SU-DHL-6 (cell line): ENCODE results near the gene NPW.

ENCODE experiments used
- H2AFZ ChIP-seq: fragments of 200-600 bp; sonication (generic); 2 replicates; pipeline ENCODE4 v1.6.1; 2014; ENCODE audit warnings: low read depth, mild to moderate bottlenecking, moderate library complexity, mixed read lengths, antibody characterized with exemption, low read length; ENCODE audit not compliant: severe bottlenecking
- H3F3A ChIP-seq: fragments of 200-600 bp; shearing (Covaris generic); 2 replicates; pipeline ENCODE4 v1.6.0; 2016; ENCODE audit warnings: antibody characterized with exemption, mild to moderate bottlenecking; ENCODE audit not compliant: insufficient read depth
- H3K27ac ChIP-seq: fragments of 200-600 bp; sonication (generic); 2 replicates; pipeline ENCODE4 v1.5.1; 2016; ENCODE audit warnings: low read depth, mild to moderate bottlenecking, low read length, moderate library complexity, mixed read lengths
- H3K27me3 ChIP-seq: fragments of 200-600 bp; sonication (generic), shearing (Covaris generic); 2 replicates; pipeline ENCODE4 v1.6.0; 2014; ENCODE audit warnings: mild to moderate bottlenecking, low read length
- H3K36me3 ChIP-seq: fragments of 200-600 bp; sonication (generic); 2 replicates; pipeline ENCODE4 v1.6.1; 2014; ENCODE audit warnings: mild to moderate bottlenecking, low read length, mixed read lengths
- H3K4me2 ChIP-seq: fragments of 300-600, 200-600 bp; shearing (Covaris generic), sonication (generic); 2 replicates; pipeline ENCODE4 v1.6.0; 2014; ENCODE audit warnings: low read length, low read depth, mild to moderate bottlenecking; ENCODE audit not compliant: poor library complexity, severe bottlenecking
- H3K4me3 ChIP-seq: fragments of 200-600 bp; sonication (generic); 2 replicates; pipeline ENCODE4 v1.5.1; 2014; ENCODE audit warnings: antibody characterized with exemption, low read length, mild to moderate bottlenecking, mixed read lengths; ENCODE audit not compliant: insufficient read depth, poor library complexity, severe bottlenecking
- H3K79me2 ChIP-seq: fragments of 200-600 bp; sonication (generic); 2 replicates; pipeline ENCODE4 v1.6.1; 2014; ENCODE audit warnings: mild to moderate bottlenecking, low read length, moderate library complexity; ENCODE audit not compliant: insufficient read depth
- H3K9ac ChIP-seq: fragments of 200-600 bp; sonication (generic); 2 replicates; pipeline ENCODE4 v1.7.0; 2014; ENCODE audit warnings: mild to moderate bottlenecking, low read length
- H3K9me2 ChIP-seq: fragments of 200-600 bp; sonication (generic); replicated peaks from 2 replicates; pipeline ENCODE4 v1.6.1; 2014; ENCODE audit warnings: low read length; ENCODE audit not compliant: insufficient read depth
- H3K9me3 ChIP-seq: fragments of 200-600 bp; sonication (generic); 2 replicates; pipeline ENCODE4 v1.6.1; 2014; ENCODE audit warnings: low read length, mixed read lengths; ENCODE audit not compliant: insufficient read depth
- H4K20me1 ChIP-seq: fragments of 200-600 bp; sonication (generic); 2 replicates; pipeline ENCODE4 v1.6.1; 2014; ENCODE audit warnings: low read depth, mild to moderate bottlenecking, antibody characterized with exemption, low read length, moderate library complexity, mixed read lengths
- CTCF ChIP-seq: fragments of 200-600 bp; sonication (generic); IDR thresholded peaks from one replicate; pipeline ENCODE4 v1.5.1; 2017; ENCODE audit warnings: antibody characterized with exemption, mild to moderate bottlenecking, low read length, moderate library complexity; ENCODE audit not compliant: insufficient read depth, poor library complexity, severe bottlenecking
- EZH2phosphoT487 ChIP-seq: fragments of 200-600 bp; sonication (generic), shearing (Covaris generic); conservative IDR thresholded peaks from 2 replicates; pipeline ENCODE4 v1.6.1; 2018; ENCODE audit warnings: mild to moderate bottlenecking, antibody characterized with exemption, low read length, moderate library complexity, mixed read lengths

The NPW gene

GRCh38 chr16:1991588-1991947 is 28.0 kb upstream of the NPW start:
- Histone ChIP-seq H3K27me3 (no peaks in the 10 kb centered on the region), H3K9me2 (no peaks in the 10 kb centered on the region), H3F3A (peaks cover 10% of the 10 kb centered on the region), H4K20me1 (no peaks in the 10 kb centered on the region), H3K4me3 (no peak overlapping the region), H3K79me2 (no peaks in the 10 kb centered on the region), H2AFZ (no peak overlapping the region), H3K27ac (no peak overlapping the region), H3K4me2 (peak overlapping the region; percentile 40), H3K9ac (no peak overlapping the region), H3K9me3 (no peaks in the 10 kb centered on the region), H3K36me3 (no peaks in the 10 kb centered on the region)
- no peak for TF ChIP-seq EZH2phosphoT487
- TF ChIP-seq CTCF = no peak

- Histone ChIP-seq H3K4me2 (no peak overlapping the region), H3K79me2 (no peaks in the 10 kb centered on the region), H3F3A (peaks cover 13% of the 10 kb centered on the region), H3K27ac (no peak overlapping the region), H2AFZ (no peak overlapping the region), H3K36me3 (no peaks in the 10 kb centered on the region), H3K9me2 (no peaks in the 10 kb centered on the region), H3K4me3 (no peak overlapping the region), H3K9me3 (no peaks in the 10 kb centered on the region), H3K27me3 (no peaks in the 10 kb centered on the region), H4K20me1 (no peaks in the 10 kb centered on the region), H3K9ac (no peak overlapping the region)
- TF ChIP-seq CTCF (no peak), EZH2phosphoT487 (no peak)
Observed at GRCh38 chr16:1991948-1992703, 27.5 kb upstream of the NPW start.

GRCh38 chr16:1992704-1993317 is 26.8 kb upstream of the NPW start:
- H3K27me3 ChIP-seq = no peaks in the 10 kb centered on the region
- no peaks in the 10 kb centered on the region for H3K79me2 ChIP-seq
- H3K36me3 ChIP-seq = no peaks in the 10 kb centered on the region
- peaks cover 13% of the 10 kb centered on the region for H3F3A ChIP-seq
- H3K27ac ChIP-seq = no peak overlapping the region
- H3K9ac ChIP-seq = no peak overlapping the region
- H3K9me2 ChIP-seq = no peaks in the 10 kb centered on the region
- H2AFZ ChIP-seq = no peak overlapping the region
- H4K20me1 ChIP-seq = no peaks in the 10 kb centered on the region
- TF ChIP-seq CTCF (no peak), EZH2phosphoT487 (no peak)
- H3K9me3 ChIP-seq = no peaks in the 10 kb centered on the region
- no peak overlapping the region for H3K4me3 ChIP-seq
- H3K4me2 ChIP-seq = no peak overlapping the region
